ENCODE data around the gene PPAT.

GRCh38 chr4:56460085-56460484 lies 24.7 kb upstream of the PPAT start:
- no peak for TF ChIP-seq POLR2A (IDR thresholded peaks at IDR 0.05; ENCODE audit: low read depth, low read length)
- TF ChIP-seq CTCF (IDR thresholded peaks at IDR 0.05; ENCODE audit: extremely low read depth in 1 of 2, insufficient read depth in 1 of 2, low read depth in 1 of 2, low read length in 2 of 2): no peak
- TF ChIP-seq POLR2AphosphoS5 (IDR thresholded peaks at IDR 0.05; ENCODE audit: insufficient read depth, low read depth, low read length): no peak
- TF ChIP-seq EZH2 (IDR thresholded peaks at IDR 0.05; ENCODE audit: borderline replicate concordance, low read depth, low read length, severe bottlenecking): no peak
- TF ChIP-seq JUN (IDR thresholded peaks at IDR 0.05; ENCODE audit: borderline replicate concordance, insufficient read depth, insufficient read length, low read depth): no peak
- no peak for TF ChIP-seq MAX (IDR thresholded peaks at IDR 0.05; ENCODE audit: insufficient read depth, insufficient read length)
